ENCODE results near the gene NARF. TPM values are rescaled to one million over a fixed set of nuclear protein-coding genes. Genes with fewer than 3 reads are reported as not detected.

The NARF gene
- total and polyA plus RNA-seq, 7 experiments from 2014 or later, result 59.8 to 188 (median 82.0) TPM

DNA sequence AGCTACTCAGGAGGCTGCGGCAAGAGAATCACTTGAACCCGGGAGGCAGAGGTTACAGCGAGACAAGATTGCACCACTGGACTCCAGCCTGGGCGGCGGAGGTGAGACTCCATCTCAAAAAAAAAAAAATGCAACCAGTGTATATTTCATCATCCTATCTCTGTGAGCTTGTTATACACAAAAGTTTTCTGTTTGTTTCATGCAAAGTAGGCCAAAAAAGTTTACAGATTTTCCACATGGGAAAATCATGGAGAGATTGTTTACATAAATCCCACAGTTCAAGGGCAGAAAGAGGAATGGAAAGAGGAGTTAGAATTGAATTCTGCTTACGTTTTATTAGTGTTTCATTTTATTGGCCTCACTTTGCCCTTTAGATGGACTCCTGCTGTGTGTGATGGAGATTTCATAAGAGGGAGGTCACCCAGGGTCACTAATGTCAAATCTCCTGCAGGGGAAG, 24.7 kb downstream of the NARF start:
- peaks cover 0 to 42% (median 9%) of the 10 kb centered on the region in 7 donors for H3K4me1 Mint-ChIP-seq
- H3K9me3 Mint-ChIP-seq, result peaks cover 0 to 1% (median 0%) of the 10 kb centered on the region in 11 donors
- POLR2A ChIA-PET, result no interaction called here
- CTCF ChIA-PET, result no interaction called here
- peaks cover 0 to 7% of the 10 kb centered on the region in 2 donors for H3K4me1 ChIP-seq (ENCODE audit: control insufficient read depth in 2 of 2, insufficient read depth in 2 of 2, low read length in 2 of 2)
- no peaks in the 10 kb centered on the region for H3K27me3 ChIP-seq (ENCODE audit: control insufficient read depth in 2 of 2, insufficient read depth in 2 of 2, low read length in 2 of 2)
- peaks cover 3 to 48% (median 13%) of the 10 kb centered on the region in 5 donors for H3K36me3 Mint-ChIP-seq
- no peak overlapping the region for H3K4me3 ChIP-seq (ENCODE audit: low read length)
- no peak overlapping the region for H3K27ac ChIP-seq (ENCODE audit: low read depth, low read length)
- H3K4me3 Mint-ChIP-seq, result no peak overlapping the region
- H3K9me3 ChIP-seq (ENCODE audit: control insufficient read depth in 2 of 3, low read length in 3 of 3), result no peaks in the 10 kb centered on the region
- H3K36me3 ChIP-seq (ENCODE audit: control insufficient read depth in 2 of 3, insufficient read depth in 3 of 3, low read length in 3 of 3), result peaks cover 0 to 96% (median 16%) of the 10 kb centered on the region in 3 experiments
- intact Hi-C loops (cut with micrococcal nuclease), result no loop called here
- no peak overlapping the region for H3K27ac Mint-ChIP-seq
- no peaks in the 10 kb centered on the region for H3K27me3 Mint-ChIP-seq
- DNase-seq, result no peak
- ATAC-seq, result no peak

DNA sequence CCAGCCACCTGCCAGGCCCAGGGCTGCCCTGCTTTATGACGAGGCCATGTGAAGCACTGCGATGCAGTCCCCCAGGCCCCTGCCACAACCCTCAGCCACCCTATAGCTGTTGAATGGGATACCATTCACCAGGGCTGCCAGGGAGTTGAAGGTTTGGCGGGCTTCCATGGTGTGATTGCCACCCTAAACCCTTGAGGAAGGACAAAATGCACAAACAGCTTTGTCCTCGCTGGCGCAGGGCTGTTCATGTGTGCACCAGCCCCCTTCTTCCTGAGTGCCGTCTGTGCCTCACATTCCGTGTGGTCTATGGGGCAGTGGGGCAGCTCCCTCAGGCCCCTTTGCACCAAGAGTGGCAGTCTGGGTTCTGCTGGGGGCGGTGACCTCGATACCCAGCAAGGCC, 25.3 kb downstream of the NARF start:
- peaks cover 0 to 40% (median 9%) of the 10 kb centered on the region in 7 donors for H3K4me1 Mint-ChIP-seq
- Histone ChIP-seq H3K4me1 (ENCODE audit: control insufficient read depth in 2 of 2, insufficient read depth in 2 of 2, low read length in 2 of 2) (peaks cover 0 to 7% of the 10 kb centered on the region in 2 donors), H3K36me3 (ENCODE audit: control insufficient read depth in 2 of 3, insufficient read depth in 3 of 3, low read length in 3 of 3) (peaks cover 0 to 90% (median 15%) of the 10 kb centered on the region in 3 experiments), H3K4me3 (ENCODE audit: low read length) (no peak overlapping the region), H3K27ac (ENCODE audit: low read depth, low read length) (no peak overlapping the region), H3K9me3 (ENCODE audit: control insufficient read depth in 2 of 3, low read length in 3 of 3) (no peaks in the 10 kb centered on the region), H3K27me3 (ENCODE audit: control insufficient read depth in 2 of 2, insufficient read depth in 2 of 2, low read length in 2 of 2) (no peaks in the 10 kb centered on the region)
- ATAC-seq, result no peak
- no peak overlapping the region for H3K4me3 Mint-ChIP-seq
- H3K27me3 Mint-ChIP-seq, result no peaks in the 10 kb centered on the region
- POLR2A ChIA-PET, result no interaction called here
- intact Hi-C loops (cut with micrococcal nuclease), result no loop called here
- H3K9me3 Mint-ChIP-seq, result peaks cover 0 to 1% (median 0%) of the 10 kb centered on the region in 11 donors
- CTCF ChIA-PET, result no interaction called here
- no peak overlapping the region for H3K27ac Mint-ChIP-seq
- H3K36me3 Mint-ChIP-seq, result peaks cover 3 to 48% (median 13%) of the 10 kb centered on the region in 5 donors
- DNase-seq, result no peak

- Mint-ChIP-seq H3K4me3 (peak overlapping the region in 1 of 10 donors; percentile 54), H3K27ac (peak overlapping the region in 8 of 9 donors; percentile 32 to 84 (median 74)), H3K27me3 (no peaks in the 10 kb centered on the region), H3K36me3 (peaks cover 0 to 39% (median 13%) of the 10 kb centered on the region in 5 donors), H3K9me3 (no peaks in the 10 kb centered on the region), H3K4me1 (peaks cover 0 to 37% (median 8%) of the 10 kb centered on the region in 7 donors)
- intact Hi-C loops (cut with micrococcal nuclease), result no loop called here
- H3K4me1 ChIP-seq (ENCODE audit: control insufficient read depth in 2 of 2, insufficient read depth in 2 of 2, low read length in 2 of 2), result peaks cover 0 to 7% of the 10 kb centered on the region in 2 donors
- no peaks in the 10 kb centered on the region for H3K27me3 ChIP-seq (ENCODE audit: control insufficient read depth in 2 of 2, insufficient read depth in 2 of 2, low read length in 2 of 2)
- ChIA-PET CTCF (no interaction called here), POLR2A (no interaction called here)
- H3K27ac ChIP-seq (ENCODE audit: low read depth, low read length), result peak overlapping the region; percentile 39
- DNase-seq (no peak), ATAC-seq (no peak)
- no peak overlapping the region for H3K4me3 ChIP-seq (ENCODE audit: low read length)
- no peaks in the 10 kb centered on the region for H3K9me3 ChIP-seq (ENCODE audit: control insufficient read depth in 2 of 3, low read length in 3 of 3)
- peaks cover 0 to 71% (median 6%) of the 10 kb centered on the region in 3 experiments for H3K36me3 ChIP-seq (ENCODE audit: control insufficient read depth in 2 of 3, insufficient read depth in 3 of 3, low read length in 3 of 3)
These were observed 27.9 kb downstream of the NARF start for GRCh38 chr17:82486231-82487094.

- no peak for DNase-seq
- Mint-ChIP-seq H3K4me3 (no peak overlapping the region), H3K4me1 (peaks cover 0 to 32% (median 8%) of the 10 kb centered on the region in 7 donors), H3K27ac (peak overlapping the region in 1 of 9 donors; percentile 49), H3K9me3 (no peaks in the 10 kb centered on the region), H3K36me3 (peaks cover 0 to 32% (median 4%) of the 10 kb centered on the region in 5 donors), H3K27me3 (no peaks in the 10 kb centered on the region)
- CTCF ChIA-PET, result no interaction called here
- ATAC-seq, result no peak
- POLR2A ChIA-PET, result no interaction called here
- intact Hi-C loops (cut with micrococcal nuclease), result no loop called here
- Histone ChIP-seq H3K27me3 (ENCODE audit: control insufficient read depth in 2 of 2, insufficient read depth in 2 of 2, low read length in 2 of 2) (no peaks in the 10 kb centered on the region), H3K27ac (ENCODE audit: low read depth, low read length) (no peak overlapping the region), H3K9me3 (ENCODE audit: control insufficient read depth in 2 of 3, low read length in 3 of 3) (no peaks in the 10 kb centered on the region), H3K4me3 (ENCODE audit: low read length) (no peak overlapping the region), H3K36me3 (ENCODE audit: control insufficient read depth in 2 of 3, insufficient read depth in 3 of 3, low read length in 3 of 3) (peaks cover 0 to 57% (median 3%) of the 10 kb centered on the region in 3 experiments), H3K4me1 (ENCODE audit: control insufficient read depth in 2 of 2, insufficient read depth in 2 of 2, low read length in 2 of 2) (peaks cover 0 to 7% of the 10 kb centered on the region in 2 donors)
These were observed 29.4 kb downstream of the NARF start for GRCh38 chr17:82487910-82488309.

DNA sequence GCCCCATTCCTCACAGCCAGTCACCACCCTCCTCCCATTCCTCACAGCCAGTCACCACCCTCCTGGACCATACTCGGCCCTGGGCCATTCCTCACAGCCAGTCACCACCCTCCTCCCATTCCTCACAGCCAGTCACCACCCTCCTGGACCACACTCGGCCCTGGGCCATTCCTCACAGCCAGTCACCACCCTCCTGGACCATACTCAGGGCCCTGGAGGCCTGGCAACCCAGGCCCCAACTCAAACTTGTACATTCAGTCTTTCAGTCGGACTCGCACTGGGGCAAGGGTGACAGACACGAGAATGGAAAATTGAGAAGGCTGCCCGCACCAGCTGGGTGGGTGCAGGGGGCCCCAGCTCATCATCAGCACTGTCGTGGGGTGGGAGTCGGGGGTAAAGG, 30.6 kb downstream of the NARF start:
- intact Hi-C loops (cut with micrococcal nuclease), result no loop called here
- Histone ChIP-seq H3K4me3 (ENCODE audit: low read length) (no peak overlapping the region), H3K4me1 (ENCODE audit: control insufficient read depth in 2 of 2, insufficient read depth in 2 of 2, low read length in 2 of 2) (peaks cover 0 to 7% of the 10 kb centered on the region in 2 donors), H3K27ac (ENCODE audit: low read depth, low read length) (no peak overlapping the region), H3K36me3 (ENCODE audit: control insufficient read depth in 2 of 3, insufficient read depth in 3 of 3, low read length in 3 of 3) (peaks cover 0 to 46% (median 3%) of the 10 kb centered on the region in 3 experiments), H3K27me3 (ENCODE audit: control insufficient read depth in 2 of 2, insufficient read depth in 2 of 2, low read length in 2 of 2) (no peaks in the 10 kb centered on the region), H3K9me3 (ENCODE audit: control insufficient read depth in 2 of 3, low read length in 3 of 3) (no peaks in the 10 kb centered on the region)
- Mint-ChIP-seq H3K27me3 (no peaks in the 10 kb centered on the region), H3K4me1 (peaks cover 0 to 36% (median 10%) of the 10 kb centered on the region in 7 donors), H3K4me3 (no peak overlapping the region), H3K36me3 (peaks cover 0 to 27% (median 4%) of the 10 kb centered on the region in 5 donors), H3K27ac (peak overlapping the region in 5 of 9 donors; percentile 8 to 64 (median 45)), H3K9me3 (no peaks in the 10 kb centered on the region)
- ChIA-PET CTCF (no interaction called here), POLR2A (interaction anchor here (0.9 kb wide), 1 partner anchor 15 kb away, joined by 4 read pairs; no protein-coding TSS in a partner anchor)
- no peak for ATAC-seq
- DNase-seq, result no peak

GRCh38 chr17:82489851-82490511, 31.4 kb downstream of the NARF start:
- Mint-ChIP-seq H3K27ac (peak overlapping the region in 4 of 9 donors; percentile 4 to 71 (median 49)), H3K27me3 (no peaks in the 10 kb centered on the region), H3K9me3 (peaks cover 0 to 4% (median 0%) of the 10 kb centered on the region in 11 donors), H3K4me1 (peaks cover 0 to 41% (median 14%) of the 10 kb centered on the region in 7 donors), H3K36me3 (peaks cover 0 to 25% (median 0%) of the 10 kb centered on the region in 5 donors), H3K4me3 (no peak overlapping the region)
- DNase-seq, result no peak
- Histone ChIP-seq H3K4me3 (ENCODE audit: low read length) (no peak overlapping the region), H3K9me3 (ENCODE audit: control insufficient read depth in 2 of 3, low read length in 3 of 3) (no peaks in the 10 kb centered on the region), H3K36me3 (ENCODE audit: control insufficient read depth in 2 of 3, insufficient read depth in 3 of 3, low read length in 3 of 3) (peaks cover 0 to 37% (median 2%) of the 10 kb centered on the region in 3 experiments), H3K27me3 (ENCODE audit: control insufficient read depth in 2 of 2, insufficient read depth in 2 of 2, low read length in 2 of 2) (no peaks in the 10 kb centered on the region), H3K27ac (ENCODE audit: low read depth, low read length) (no peak overlapping the region), H3K4me1 (ENCODE audit: control insufficient read depth in 2 of 2, insufficient read depth in 2 of 2, low read length in 2 of 2) (peaks cover 0 to 7% of the 10 kb centered on the region in 2 donors)
- ChIA-PET CTCF (no interaction called here), POLR2A (no interaction called here)
- intact Hi-C loops (cut with micrococcal nuclease), result loop anchor here in 1 of 2 donors (10.0 kb wide), 1 partner anchor 155 kb away; the partner anchor contains the start of gene WDR45B
- no peak for ATAC-seq
